Neural cell (in vitro differentiated cells): Measurements from ENCODE around the gene SEPTIN8.

Experiments used
- EP300 ChIP-seq: fragments of 450-650 bp; conservative IDR thresholded peaks from 2 replicates; pipeline ENCODE4 v1.6.1; 2014; ENCODE audit warnings: antibody characterized with exemption, mild to moderate bottlenecking, moderate library complexity; ENCODE audit not compliant: poor library complexity, severe bottlenecking
- EZH2 ChIP-seq: fragments of 200-600, 300-800 bp; shearing (Covaris generic), sonication (generic); IDR thresholded peaks from 2 replicates; pipeline ENCODE4 v1.6.1; 2014; ENCODE audit warnings: antibody characterized with exemption, low read length, borderline replicate concordance, mild to moderate bottlenecking; ENCODE audit not compliant: insufficient read depth, poor library complexity, severe bottlenecking
- MXI1 ChIP-seq: fragments of 450-650 bp; conservative IDR thresholded peaks from 2 replicates; pipeline ENCODE4 v1.6.1; 2014; ENCODE audit warnings: antibody characterized with exemption, mild to moderate bottlenecking; ENCODE audit not compliant: poor library complexity, severe bottlenecking
- POLR2AphosphoS5 ChIP-seq: IDR thresholded peaks from 2 replicates; pipeline ENCODE4 v1.6.1; 2012
- RAD21 ChIP-seq: fragments of 450-650 bp; conservative IDR thresholded peaks from 2 replicates; pipeline ENCODE4 v1.6.1; 2014; ENCODE audit warnings: antibody characterized with exemption, mild to moderate bottlenecking, moderate library complexity
- SMC3 ChIP-seq: fragments of 450-650 bp; conservative IDR thresholded peaks from 2 replicates; pipeline ENCODE4 v1.6.1; 2014; ENCODE audit warnings: antibody characterized with exemption, mild to moderate bottlenecking, moderate library complexity; ENCODE audit not compliant: poor library complexity
- TAF1 ChIP-seq: IDR thresholded peaks from 2 replicates; pipeline ENCODE4 v1.6.1; 2012; ENCODE audit warnings: low read depth
- TF ChIP-seq, protein P1 (sequence below): fragments of 450-650 bp; IDR thresholded peaks from 2 replicates; pipeline ENCODE4 v1.5.1; 2014; ENCODE audit warnings: antibody characterized with exemption, mild to moderate bottlenecking, moderate library complexity; ENCODE audit not compliant: poor library complexity, severe bottlenecking
- TF ChIP-seq, protein P2 (sequence below): IDR thresholded peaks from 2 replicates; pipeline ENCODE4 v1.6.1; 2012; ENCODE audit warnings: borderline replicate concordance

DNA sequence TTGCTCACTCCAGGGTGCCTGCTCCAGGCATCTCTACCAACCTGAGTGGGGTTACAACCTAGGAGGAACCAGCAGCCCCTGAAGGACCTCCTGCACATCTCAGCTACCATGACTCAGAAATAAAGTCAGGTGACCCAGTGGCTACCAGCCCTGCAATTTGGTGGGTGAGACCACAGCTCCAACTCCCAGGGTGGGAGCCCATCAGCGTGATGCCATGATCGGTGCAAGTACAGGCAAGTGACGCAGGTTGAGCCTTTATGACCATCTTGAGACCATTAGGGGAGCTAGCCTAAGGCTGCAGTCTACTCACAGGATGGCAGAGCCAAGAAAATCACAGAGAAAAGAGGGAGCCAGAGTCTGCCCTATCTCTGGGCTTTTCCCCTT lies 8.6 kb downstream of the SEPTIN8 start:
- TF ChIP-seq, protein P1, sequence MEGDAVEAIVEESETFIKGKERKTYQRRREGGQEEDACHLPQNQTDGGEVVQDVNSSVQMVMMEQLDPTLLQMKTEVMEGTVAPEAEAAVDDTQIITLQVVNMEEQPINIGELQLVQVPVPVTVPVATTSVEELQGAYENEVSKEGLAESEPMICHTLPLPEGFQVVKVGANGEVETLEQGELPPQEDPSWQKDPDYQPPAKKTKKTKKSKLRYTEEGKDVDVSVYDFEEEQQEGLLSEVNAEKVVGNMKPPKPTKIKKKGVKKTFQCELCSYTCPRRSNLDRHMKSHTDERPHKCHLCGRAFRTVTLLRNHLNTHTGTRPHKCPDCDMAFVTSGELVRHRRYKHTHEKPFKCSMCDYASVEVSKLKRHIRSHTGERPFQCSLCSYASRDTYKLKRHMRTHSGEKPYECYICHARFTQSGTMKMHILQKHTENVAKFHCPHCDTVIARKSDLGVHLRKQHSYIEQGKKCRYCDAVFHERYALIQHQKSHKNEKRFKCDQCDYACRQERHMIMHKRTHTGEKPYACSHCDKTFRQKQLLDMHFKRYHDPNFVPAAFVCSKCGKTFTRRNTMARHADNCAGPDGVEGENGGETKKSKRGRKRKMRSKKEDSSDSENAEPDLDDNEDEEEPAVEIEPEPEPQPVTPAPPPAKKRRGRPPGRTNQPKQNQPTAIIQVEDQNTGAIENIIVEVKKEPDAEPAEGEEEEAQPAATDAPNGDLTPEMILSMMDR = no peak
- TF ChIP-seq EP300 (no peak), POLR2AphosphoS5 (no peak), EZH2 (no peak), SMC3 (no peak), RAD21 (no peak), TAF1 (no peak), MXI1 (no peak)
- TF ChIP-seq, protein P2, sequence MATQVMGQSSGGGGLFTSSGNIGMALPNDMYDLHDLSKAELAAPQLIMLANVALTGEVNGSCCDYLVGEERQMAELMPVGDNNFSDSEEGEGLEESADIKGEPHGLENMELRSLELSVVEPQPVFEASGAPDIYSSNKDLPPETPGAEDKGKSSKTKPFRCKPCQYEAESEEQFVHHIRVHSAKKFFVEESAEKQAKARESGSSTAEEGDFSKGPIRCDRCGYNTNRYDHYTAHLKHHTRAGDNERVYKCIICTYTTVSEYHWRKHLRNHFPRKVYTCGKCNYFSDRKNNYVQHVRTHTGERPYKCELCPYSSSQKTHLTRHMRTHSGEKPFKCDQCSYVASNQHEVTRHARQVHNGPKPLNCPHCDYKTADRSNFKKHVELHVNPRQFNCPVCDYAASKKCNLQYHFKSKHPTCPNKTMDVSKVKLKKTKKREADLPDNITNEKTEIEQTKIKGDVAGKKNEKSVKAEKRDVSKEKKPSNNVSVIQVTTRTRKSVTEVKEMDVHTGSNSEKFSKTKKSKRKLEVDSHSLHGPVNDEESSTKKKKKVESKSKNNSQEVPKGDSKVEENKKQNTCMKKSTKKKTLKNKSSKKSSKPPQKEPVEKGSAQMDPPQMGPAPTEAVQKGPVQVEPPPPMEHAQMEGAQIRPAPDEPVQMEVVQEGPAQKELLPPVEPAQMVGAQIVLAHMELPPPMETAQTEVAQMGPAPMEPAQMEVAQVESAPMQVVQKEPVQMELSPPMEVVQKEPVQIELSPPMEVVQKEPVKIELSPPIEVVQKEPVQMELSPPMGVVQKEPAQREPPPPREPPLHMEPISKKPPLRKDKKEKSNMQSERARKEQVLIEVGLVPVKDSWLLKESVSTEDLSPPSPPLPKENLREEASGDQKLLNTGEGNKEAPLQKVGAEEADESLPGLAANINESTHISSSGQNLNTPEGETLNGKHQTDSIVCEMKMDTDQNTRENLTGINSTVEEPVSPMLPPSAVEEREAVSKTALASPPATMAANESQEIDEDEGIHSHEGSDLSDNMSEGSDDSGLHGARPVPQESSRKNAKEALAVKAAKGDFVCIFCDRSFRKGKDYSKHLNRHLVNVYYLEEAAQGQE = no peak
